Activated CD4-positive, alpha-beta T cell treated with anti-CD3 and anti-CD28 coated beads for 36 hours (primary cell): ENCODE results near the gene MAGEH1. TPM values are rescaled to one million over a fixed set of nuclear protein-coding genes. Genes with fewer than 3 reads are reported as not detected.

Source experiments
- microRNA-seq: library from miRNA; unstranded; fragments of <30 nt; microRNA quantifications from one replicate; pipeline ENCODE4 v1.2.0, GENCODE V29; 2021; ENCODE audit warnings: borderline replicate concordance
- total RNA-seq, 2 experiments: library from RNA; stranded (reverse); gene quantifications; one replicate each; pipeline ENCODE4 v1.2.3, GENCODE V29; 2021

The MAGEH1 gene
- total RNA-seq, 2 experiments from 2014 or later: 13.4 to 16.9 TPM

Small RNAs within 50 kb of the gene (microRNA-seq; reads per million reads assigned to microRNA genes)
- not detected for gene MIR4536-1
- not detected for gene MIR4536-2

Other genes starting within 250 kb of the MAGEH1 start
- under 1 TPM in 1 of 2 experiments, not detected in 1; 0.49 TPM for gene PAGE5, start 231.8 kb upstream of the MAGEH1 start, total RNA-seq
- not detected for gene PAGE3, start 187.2 kb upstream of the MAGEH1 start, total RNA-seq
- gene USP51, start 37.7 kb downstream of the MAGEH1 start, total RNA-seq: 1 to 10 TPM; 1.5 to 2.5 TPM
- not detected for gene FOXR2, start 171.3 kb downstream of the MAGEH1 start, total RNA-seq